ENCODE measurements around the gene CAPN6.

GRCh38 chrX:111318901-111319300 lies 48.6 kb upstream of the CAPN6 start:
- TF ChIP-seq CTCF (optimal IDR thresholded peaks at IDR 0.05 in 1 of 3, IDR thresholded peaks at IDR 0.05 in 1 of 3, conservative IDR thresholded peaks at IDR 0.05 in 1 of 3; ENCODE audit: extremely low read depth in 1 of 3, insufficient read depth in 2 of 3, low read length in 3 of 3) (no peak), EZH2 (IDR thresholded peaks at IDR 0.05; ENCODE audit: low read length) (no peak)
